HG02870 (cell line): ENCODE data around the gene ISY1.
"Not testable (repeated sequence)": the region's sequence is repeated elsewhere in the genome, so short reads cannot be mapped to it uniquely, and the experiment has no call there.

Experiments
- ATAC-seq: cut with Tn5 transposase; IDR thresholded peaks from one replicate; pipeline ENCODE4 v1.9.1; 2021; ENCODE audit warnings: mild to moderate bottlenecking, moderate library complexity; ENCODE audit not compliant: unreplicated experiment

ISY1 gene

GRCh38 chr3:129121016-129121791 is 39.7 kb downstream of the ISY1 start:
- ATAC-seq: no peak

- ATAC-seq: peak; percentile 71
Measured at GRCh38 chr3:129120254-129121004, 40.4 kb downstream of the ISY1 start.

- ATAC-seq: no peak
Measured at GRCh38 chr3:129119365-129120100, 41.3 kb downstream of the ISY1 start.

GRCh38 chr3:129118745-129119144 is 42.1 kb downstream of the ISY1 start:
- ATAC-seq: no peak

GRCh38 chr3:129117134-129117533 is 43.7 kb downstream of the ISY1 start:
- no peak for ATAC-seq

GRCh38 chr3:129116482-129116946 is 44.3 kb downstream of the ISY1 start:
- ATAC-seq: no peak

- no peak for ATAC-seq
Measured at GRCh38 chr3:129114455-129114854, 46.4 kb downstream of the ISY1 start.

- ATAC-seq: no peak
Measured at GRCh38 chr3:129112308-129113052, 48.4 kb downstream of the ISY1 start.

GRCh38 chr3:129111076-129111780 is 49.6 kb downstream of the ISY1 start:
- not testable (repeated sequence) for ATAC-seq

GRCh38 chr3:129107793-129108192 is 53.1 kb downstream of the ISY1 start:
- no peak for ATAC-seq

- ATAC-seq: no peak
Measured at GRCh38 chr3:129106866-129107565, 53.8 kb downstream of the ISY1 start.

- ATAC-seq: no peak
Measured at GRCh38 chr3:129106320-129106719, 54.5 kb downstream of the ISY1 start.

GRCh38 chr3:129105862-129106261 is 55.0 kb downstream of the ISY1 start:
- ATAC-seq: no peak

- no peak for ATAC-seq
Measured at GRCh38 chr3:129104498-129105079, 56.3 kb downstream of the ISY1 start.

GRCh38 chr3:129104051-129104450 is 56.8 kb downstream of the ISY1 start:
- no peak for ATAC-seq

- no peak for ATAC-seq
Measured at GRCh38 chr3:129103296-129103695, 57.6 kb downstream of the ISY1 start.

GRCh38 chr3:129101370-129102138 is 59.3 kb downstream of the ISY1 start:
- no peak for ATAC-seq

- ATAC-seq: no peak
Measured at GRCh38 chr3:129100274-129100673, 60.6 kb downstream of the ISY1 start.
